Stomach (tissue), 9 donors: Measurements from ENCODE around the gene DHRSX. TPM values are rescaled to one million over a fixed set of nuclear protein-coding genes. Genes with fewer than 3 reads are reported as not detected.

Experiments
- DNase-seq, 2 donors: peaks; one replicate each; pipeline versions ENCODE4 v3.0.0 to v3.0.0-alpha.2; 2013 to 2019
- H3K27ac ChIP-seq, 5 donors: fragments of 200-600 bp in 4 of 5; sonication (generic) in 4 of 5; one replicate each; pipeline ENCODE4 v1.5.1; 2013 to 2019; ENCODE audit warnings: mild to moderate bottlenecking in 1 of 5, moderate library complexity in 1 of 5
- H3K27me3 ChIP-seq, 3 donors: fragments of 200-600 bp; sonication (generic); one replicate each; pipeline ENCODE4 v1.5.1; 2017 to 2019; ENCODE audit warnings: mixed run types in 1 of 3
- H3K36me3 ChIP-seq, 4 donors: fragments of 200-600 bp; sonication (generic); 1 replicate in 3 of 4; 2 replicates in 1 of 4; pipeline ENCODE4 v1.5.1; 2016 to 2019
- H3K4me1 ChIP-seq, 4 donors: fragments of 200-600 bp; sonication (generic); one replicate each; pipeline ENCODE4 v1.5.1; 2016 to 2019
- H3K4me3 ChIP-seq, 4 donors: fragments of 200-600 bp; sonication (generic) in 3 of 4; one replicate each; pipeline ENCODE4 v1.5.1; 2016 to 2019; ENCODE audit warnings: mild to moderate bottlenecking in 1 of 4
- H3K9me3 ChIP-seq, 4 donors: fragments of 200-600 bp; sonication (generic); one replicate each; pipeline ENCODE4 v1.5.1; 2016 to 2019
- EP300 ChIP-seq: sonication (generic); formaldehyde crosslinking; IDR thresholded peaks from one replicate; pipeline ENCODE4 v1.6.1; 2017; ENCODE audit warnings: antibody characterized with exemption
- POLR2A ChIP-seq, 4 donors: fragments of 450-650 bp; IDR thresholded peaks; one replicate each; pipeline ENCODE4 v1.6.1; 2016; ENCODE audit warnings: antibody characterized with exemption in 4 of 4, control low read depth in 2 of 4, mild to moderate bottlenecking in 1 of 4, moderate library complexity in 1 of 4
- POLR2AphosphoS5 ChIP-seq, 3 donors: sonication (generic); formaldehyde crosslinking; IDR thresholded peaks; one replicate each; pipeline ENCODE4 v1.6.1; 2016; ENCODE audit warnings: antibody characterized with exemption in 3 of 3
- WGBS, 5 donors: extraction: QIAGEN DNeasy Blood & Tissue Kit in 3 of 5; methylation state at CpG; one replicate each; pipeline versions ENCODE4 v1.1.5 to v1.1.7; 2013 to 2018; 5-methylcytosine and 5-hydroxymethylcytosine counted together
- intact Hi-C: fragments of 100-400 bp; cut with DNase I; formaldehyde crosslinking; loops from one replicate; pipeline ENCODE4 v1.15.1; 2023; ENCODE audit warnings: low total_unique reads
- polyA plus RNA-seq, 3 donors: library from polyadenylated mRNA; stranded (reverse); fragments of 200-250 nt; gene quantifications; one replicate each; pipeline ENCODE4 v1.2.3, GENCODE V29; 2013
- total RNA-seq, 5 donors: library from RNA; depleted of rRNA; stranded (reverse); fragments of >200 nt; gene quantifications; one replicate each; pipeline versions ENCODE4 v1.1.0 to v1.2.3, GENCODE V29; 2014 to 2016
- TF ChIP-seq, protein P1 (sequence below), 7 experiments: fragments of 450-650 bp in 4 of 7; fragments of 200-600 bp in 3 of 7; sonication (generic) in 3 of 7; IDR thresholded peaks; one replicate each; pipeline ENCODE4 v1.5.1; 2016 to 2019; ENCODE audit warnings: antibody characterized with exemption in 7 of 7, control low read depth in 2 of 7, mild to moderate bottlenecking in 1 of 7
- donor health status: healthy with polysubstance abuse.
- donor health status: Bipolar disorder and iron deficiency.
- donor health status: healthy.

The DHRSX gene
- total and polyA plus RNA-seq, 8 donors: 11.2 to 69.4 (median 21.1) TPM

GRCh38 chrX:2546496-2546895 is 45.7 kb upstream of the DHRSX start:
- no peaks in the 10 kb centered on the region for H3K4me1 ChIP-seq
- intact Hi-C loops: no loop called here
- H3K27me3 ChIP-seq: no peaks in the 10 kb centered on the region
- no peak for DNase-seq
- H3K4me3 ChIP-seq: no peak overlapping the region
- no peak overlapping the region for H3K27ac ChIP-seq
- no peaks in the 10 kb centered on the region for H3K36me3 ChIP-seq
- WGBS, 5 donors: 57 to 88% (median 80%) methylated on average over 1 of the region's 1 CpG
- TF ChIP-seq POLR2A (IDR thresholded peaks at IDR 0.05) (no peak), POLR2AphosphoS5 (IDR thresholded peaks at IDR 0.05) (no peak), EP300 (no peak)
- TF ChIP-seq, protein P1, sequence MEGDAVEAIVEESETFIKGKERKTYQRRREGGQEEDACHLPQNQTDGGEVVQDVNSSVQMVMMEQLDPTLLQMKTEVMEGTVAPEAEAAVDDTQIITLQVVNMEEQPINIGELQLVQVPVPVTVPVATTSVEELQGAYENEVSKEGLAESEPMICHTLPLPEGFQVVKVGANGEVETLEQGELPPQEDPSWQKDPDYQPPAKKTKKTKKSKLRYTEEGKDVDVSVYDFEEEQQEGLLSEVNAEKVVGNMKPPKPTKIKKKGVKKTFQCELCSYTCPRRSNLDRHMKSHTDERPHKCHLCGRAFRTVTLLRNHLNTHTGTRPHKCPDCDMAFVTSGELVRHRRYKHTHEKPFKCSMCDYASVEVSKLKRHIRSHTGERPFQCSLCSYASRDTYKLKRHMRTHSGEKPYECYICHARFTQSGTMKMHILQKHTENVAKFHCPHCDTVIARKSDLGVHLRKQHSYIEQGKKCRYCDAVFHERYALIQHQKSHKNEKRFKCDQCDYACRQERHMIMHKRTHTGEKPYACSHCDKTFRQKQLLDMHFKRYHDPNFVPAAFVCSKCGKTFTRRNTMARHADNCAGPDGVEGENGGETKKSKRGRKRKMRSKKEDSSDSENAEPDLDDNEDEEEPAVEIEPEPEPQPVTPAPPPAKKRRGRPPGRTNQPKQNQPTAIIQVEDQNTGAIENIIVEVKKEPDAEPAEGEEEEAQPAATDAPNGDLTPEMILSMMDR (IDR thresholded peaks at IDR 0.05): no peak
- H3K9me3 ChIP-seq: no peaks in the 10 kb centered on the region

GRCh38 chrX:2545144-2545543 is 44.4 kb upstream of the DHRSX start:
- Histone ChIP-seq H3K27ac (no peak overlapping the region), H3K27me3 (no peaks in the 10 kb centered on the region), H3K9me3 (no peaks in the 10 kb centered on the region), H3K4me1 (no peaks in the 10 kb centered on the region), H3K4me3 (no peak overlapping the region), H3K36me3 (no peaks in the 10 kb centered on the region)
- 16 to 32% (median 25%) methylated on average over 1 of the region's 1 CpG for WGBS, 5 donors
- intact Hi-C loops: no loop called here
- TF ChIP-seq EP300 (no peak), POLR2A (IDR thresholded peaks at IDR 0.05) (no peak), POLR2AphosphoS5 (IDR thresholded peaks at IDR 0.05) (no peak)
- TF ChIP-seq, protein P1 (IDR thresholded peaks at IDR 0.05): no peak
- DNase-seq: no peak

DNA sequence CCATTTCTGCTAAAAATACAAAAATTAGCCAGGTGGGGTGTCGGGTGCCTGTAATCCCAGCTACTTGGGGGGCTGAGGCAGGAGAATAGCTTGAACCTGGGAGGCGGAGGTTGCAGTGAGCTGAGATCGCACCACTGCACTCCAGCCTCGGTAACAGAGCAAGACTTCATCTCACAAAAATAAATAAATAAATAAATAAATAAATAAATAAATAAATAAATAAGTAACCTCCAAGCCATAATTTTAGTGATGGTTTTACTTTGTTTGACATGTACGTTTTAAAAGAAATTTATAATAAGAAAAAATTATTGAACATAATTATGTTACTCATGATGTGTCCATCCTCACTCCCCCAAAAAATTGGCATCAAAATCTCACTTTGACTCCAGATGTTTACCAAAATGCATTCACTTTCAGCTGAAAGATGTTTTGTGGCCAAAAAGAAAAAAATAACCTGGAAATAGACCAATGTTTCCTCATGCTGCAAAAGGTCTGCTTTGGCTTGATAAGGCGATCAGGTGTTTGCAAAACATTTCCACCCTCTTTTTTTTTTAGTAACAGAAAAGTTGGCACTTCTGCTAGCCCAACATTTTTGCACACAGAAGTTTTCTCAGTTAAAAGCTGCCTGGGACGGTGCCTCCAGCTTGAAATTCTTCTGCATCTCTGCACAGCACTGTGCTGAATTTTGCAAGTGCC is 42.2 kb upstream of the DHRSX start:
- H3K9me3 ChIP-seq: no peaks in the 10 kb centered on the region
- no peak for TF ChIP-seq EP300
- no peak for TF ChIP-seq POLR2AphosphoS5 (IDR thresholded peaks at IDR 0.05)
- no peaks in the 10 kb centered on the region for H3K27me3 ChIP-seq
- H3K4me1 ChIP-seq: no peaks in the 10 kb centered on the region
- intact Hi-C loops: no loop called here
- no peak for DNase-seq
- H3K27ac ChIP-seq: peak overlapping the region in 1 of 5 donors; percentile 47
- H3K4me3 ChIP-seq: no peak overlapping the region
- 52 to 63% (median 61%) methylated on average over 7 of the region's 7 CpGs for WGBS, 5 donors
- H3K36me3 ChIP-seq: no peaks in the 10 kb centered on the region

GRCh38 chrX:2541603-2542002 is 40.8 kb upstream of the DHRSX start:
- Histone ChIP-seq H3K9me3 (no peaks in the 10 kb centered on the region), H3K36me3 (no peaks in the 10 kb centered on the region), H3K4me1 (no peaks in the 10 kb centered on the region), H3K27me3 (no peaks in the 10 kb centered on the region), H3K27ac (no peak overlapping the region), H3K4me3 (no peak overlapping the region)
- no peak for DNase-seq
- 74 to 91% (median 81%) methylated on average over 8 of the region's 8 CpGs for WGBS, 5 donors
- intact Hi-C loops: no loop called here
- TF ChIP-seq, protein P1 (IDR thresholded peaks at IDR 0.05): no peak
- TF ChIP-seq EP300 (no peak), POLR2A (IDR thresholded peaks at IDR 0.05) (no peak), POLR2AphosphoS5 (IDR thresholded peaks at IDR 0.05) (no peak)

DNA sequence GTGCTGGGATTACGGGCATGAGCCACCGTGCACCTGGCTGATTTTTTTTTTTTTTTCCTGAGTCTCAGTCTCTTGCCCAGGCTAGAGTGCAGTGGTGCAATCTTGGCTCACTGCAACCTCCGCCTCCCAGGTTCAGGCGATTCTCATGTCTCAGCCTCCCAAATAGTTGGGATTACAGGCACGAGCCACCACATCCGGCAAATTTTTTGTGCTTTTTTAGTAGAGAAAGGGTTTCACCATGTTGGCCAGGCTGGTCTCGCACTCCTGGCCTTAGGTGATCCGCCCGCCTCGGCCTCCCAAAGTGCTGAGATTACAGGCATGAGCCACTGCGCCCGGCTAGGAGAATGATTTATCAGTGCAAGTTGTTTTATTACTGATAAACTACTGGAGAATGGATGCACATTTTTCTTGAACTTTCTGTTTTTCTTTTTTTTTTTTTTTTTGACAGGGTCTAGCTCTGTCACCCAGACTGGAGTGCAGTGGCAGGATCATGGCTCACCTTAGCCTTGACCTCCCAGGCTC is 39.7 kb upstream of the DHRSX start:
- Histone ChIP-seq H3K4me3 (no peak overlapping the region), H3K9me3 (no peaks in the 10 kb centered on the region), H3K4me1 (no peaks in the 10 kb centered on the region), H3K27ac (no peak overlapping the region), H3K27me3 (no peaks in the 10 kb centered on the region), H3K36me3 (no peaks in the 10 kb centered on the region)
- intact Hi-C loops: no loop called here
- no peak for DNase-seq
- TF ChIP-seq POLR2AphosphoS5 (IDR thresholded peaks at IDR 0.05): no peak
- 44 to 82% (median 64%) methylated on average over 8 to 12 of the region's 12 CpGs; no CpG with 5 or more reads in 1 of the 5 donors for WGBS, 5 donors
